ENCODE measurements around the gene SLC8A2.

SLC8A2 gene

DNA sequence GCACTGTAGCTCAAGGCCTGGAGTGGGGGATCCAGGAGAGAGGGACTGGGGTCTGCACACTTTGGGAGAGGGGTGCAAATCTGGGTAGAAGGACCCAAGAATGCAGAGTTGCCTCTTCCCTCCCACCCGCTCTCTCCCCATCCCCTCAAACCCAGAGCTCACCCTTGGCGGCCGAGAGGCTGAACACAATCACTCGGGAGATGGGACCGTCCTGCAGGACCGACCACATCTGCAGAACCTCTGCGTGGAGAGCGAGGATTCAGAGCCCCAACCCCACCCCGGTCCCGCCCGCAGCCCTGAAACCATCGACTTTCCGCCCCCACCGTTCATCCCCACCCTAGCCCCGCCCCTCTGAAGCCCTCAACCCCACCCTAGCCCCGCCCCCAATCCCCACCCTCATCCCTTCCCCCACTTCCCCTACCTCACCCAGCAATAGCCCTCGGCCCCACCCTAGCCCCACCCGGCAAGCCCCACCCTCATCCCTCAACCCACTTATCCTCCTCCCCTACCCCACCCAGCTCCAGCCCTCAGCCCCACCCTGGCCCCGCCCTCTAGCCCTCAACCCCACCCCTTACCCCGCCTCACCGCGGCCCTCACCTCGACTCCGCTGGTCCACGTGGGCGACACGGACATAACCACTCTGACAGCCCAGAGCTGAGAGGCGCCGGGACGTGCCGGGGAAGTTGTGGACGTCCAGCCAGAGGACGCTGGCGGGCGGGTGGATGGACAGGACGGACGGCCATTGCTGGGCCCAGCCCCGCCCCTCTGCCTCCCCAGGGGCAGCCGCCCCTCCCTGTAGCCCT is 8.2 kb upstream of the SLC8A2 start:
- DNase-seq (ENCODE audit: low read depth), result no peak
- no peak overlapping the region for H3K4me3 ChIP-seq (replicated peaks; ENCODE audit: low read depth, low read length)
- TF ChIP-seq, protein P1, sequence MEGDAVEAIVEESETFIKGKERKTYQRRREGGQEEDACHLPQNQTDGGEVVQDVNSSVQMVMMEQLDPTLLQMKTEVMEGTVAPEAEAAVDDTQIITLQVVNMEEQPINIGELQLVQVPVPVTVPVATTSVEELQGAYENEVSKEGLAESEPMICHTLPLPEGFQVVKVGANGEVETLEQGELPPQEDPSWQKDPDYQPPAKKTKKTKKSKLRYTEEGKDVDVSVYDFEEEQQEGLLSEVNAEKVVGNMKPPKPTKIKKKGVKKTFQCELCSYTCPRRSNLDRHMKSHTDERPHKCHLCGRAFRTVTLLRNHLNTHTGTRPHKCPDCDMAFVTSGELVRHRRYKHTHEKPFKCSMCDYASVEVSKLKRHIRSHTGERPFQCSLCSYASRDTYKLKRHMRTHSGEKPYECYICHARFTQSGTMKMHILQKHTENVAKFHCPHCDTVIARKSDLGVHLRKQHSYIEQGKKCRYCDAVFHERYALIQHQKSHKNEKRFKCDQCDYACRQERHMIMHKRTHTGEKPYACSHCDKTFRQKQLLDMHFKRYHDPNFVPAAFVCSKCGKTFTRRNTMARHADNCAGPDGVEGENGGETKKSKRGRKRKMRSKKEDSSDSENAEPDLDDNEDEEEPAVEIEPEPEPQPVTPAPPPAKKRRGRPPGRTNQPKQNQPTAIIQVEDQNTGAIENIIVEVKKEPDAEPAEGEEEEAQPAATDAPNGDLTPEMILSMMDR (IDR thresholded peaks at IDR 0.05; ENCODE audit: low read length, missing control alignments), result no peak

DNA sequence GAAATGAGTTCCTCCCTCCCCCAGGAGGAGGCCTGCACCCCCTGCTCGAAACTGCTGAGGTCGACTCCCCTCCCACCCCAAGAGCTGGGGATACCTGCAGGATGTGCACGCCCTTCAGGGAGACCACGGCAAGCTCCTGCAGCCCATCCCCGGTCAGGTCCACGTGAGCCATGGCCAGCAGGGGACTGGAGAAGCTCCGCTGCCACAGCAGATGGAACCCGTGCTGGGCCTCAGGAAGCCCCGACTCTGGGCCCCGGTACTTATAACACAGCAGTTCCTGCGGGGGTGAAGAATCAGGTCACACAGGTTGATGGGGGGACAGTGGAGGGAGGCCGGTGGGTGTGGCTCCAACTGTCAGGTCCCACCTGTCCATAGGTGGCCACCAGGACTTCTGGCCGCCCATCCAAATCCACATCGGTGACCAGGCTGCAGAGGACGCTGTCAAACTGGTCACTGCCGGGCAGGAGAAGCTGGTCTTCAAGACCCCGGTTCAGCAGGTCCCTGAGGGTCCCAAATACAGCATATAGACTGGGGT is 4.8 kb upstream of the SLC8A2 start:
- TF ChIP-seq, protein P1 (IDR thresholded peaks at IDR 0.05; ENCODE audit: low read length, missing control alignments), result no peak
- no peak overlapping the region for H3K4me3 ChIP-seq (replicated peaks; ENCODE audit: low read depth, low read length)
- DNase-seq (ENCODE audit: low read depth), result no peak

DNA sequence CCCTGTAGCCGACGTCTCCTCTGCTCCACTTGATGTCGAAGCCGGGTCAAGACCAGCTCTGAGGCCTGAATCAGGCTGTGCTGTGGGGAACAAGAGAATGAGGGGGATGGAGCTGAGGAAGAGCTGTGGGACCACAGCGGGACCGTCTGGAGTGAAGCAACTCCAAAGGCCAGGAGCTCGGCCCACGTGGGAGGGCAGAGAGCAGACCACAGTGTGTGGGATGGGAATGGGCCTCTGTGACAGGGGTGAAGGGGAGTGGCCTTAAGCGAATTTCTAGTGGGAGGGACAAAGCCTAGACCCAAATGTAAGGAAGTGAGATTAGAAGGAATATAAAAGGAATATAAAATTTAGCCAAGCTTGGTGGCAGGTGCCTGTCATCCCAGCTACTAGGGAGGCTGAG is 3.8 kb upstream of the SLC8A2 start:
- TF ChIP-seq, protein P1 (IDR thresholded peaks at IDR 0.05; ENCODE audit: low read length, missing control alignments), result no peak
- no peak overlapping the region for H3K4me3 ChIP-seq (replicated peaks; ENCODE audit: low read depth, low read length)
- DNase-seq (ENCODE audit: low read depth), result no peak

DNA sequence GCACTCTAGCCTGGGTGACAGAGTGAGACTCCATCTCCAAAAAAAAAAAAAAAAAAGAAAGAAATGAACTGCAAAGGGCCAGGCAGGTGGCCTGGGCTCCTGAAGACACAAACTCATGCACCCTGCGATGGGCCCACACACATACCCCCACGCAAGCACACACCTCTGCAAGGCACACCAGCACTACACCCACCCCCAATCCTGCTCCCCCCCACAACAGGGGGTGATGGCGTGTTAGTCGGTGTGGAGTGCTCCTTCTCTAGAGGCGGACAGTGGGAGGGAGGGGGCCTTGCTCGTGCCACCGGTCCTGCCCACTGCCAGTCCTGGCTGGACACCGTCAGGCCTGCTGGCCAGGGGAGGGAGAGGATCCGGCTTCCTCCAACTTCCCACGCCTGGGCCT is 1.6 kb upstream of the SLC8A2 start:
- TF ChIP-seq, protein P1 (IDR thresholded peaks at IDR 0.05; ENCODE audit: low read length, missing control alignments), result no peak
- DNase-seq (ENCODE audit: low read depth), result no peak
- H3K4me3 ChIP-seq (replicated peaks; ENCODE audit: low read depth, low read length), result no peak overlapping the region

DNA sequence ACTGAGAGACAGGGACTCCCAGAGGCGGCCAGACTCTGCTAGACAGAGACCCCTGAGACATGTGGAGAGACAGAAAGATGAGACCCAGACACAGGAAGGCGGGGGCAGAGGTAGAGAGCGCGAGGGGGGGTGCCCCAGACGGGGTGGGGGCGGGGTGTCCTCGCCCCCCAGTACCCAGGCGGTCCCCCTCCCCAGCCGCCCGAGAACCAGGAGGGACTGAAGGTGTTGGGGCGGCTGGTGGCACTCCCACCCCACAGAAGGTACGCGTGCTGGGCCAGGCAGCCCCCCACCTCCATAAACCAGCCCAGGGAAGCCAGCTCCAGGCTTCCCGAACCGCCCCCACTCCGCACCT is 336 bp downstream of the SLC8A2 start:
- DNase-seq (ENCODE audit: low read depth), result no peak
- H3K4me3 ChIP-seq (replicated peaks; ENCODE audit: low read depth, low read length), result no peak overlapping the region
- TF ChIP-seq, protein P1 (IDR thresholded peaks at IDR 0.05; ENCODE audit: low read length, missing control alignments), result no peak

DNA sequence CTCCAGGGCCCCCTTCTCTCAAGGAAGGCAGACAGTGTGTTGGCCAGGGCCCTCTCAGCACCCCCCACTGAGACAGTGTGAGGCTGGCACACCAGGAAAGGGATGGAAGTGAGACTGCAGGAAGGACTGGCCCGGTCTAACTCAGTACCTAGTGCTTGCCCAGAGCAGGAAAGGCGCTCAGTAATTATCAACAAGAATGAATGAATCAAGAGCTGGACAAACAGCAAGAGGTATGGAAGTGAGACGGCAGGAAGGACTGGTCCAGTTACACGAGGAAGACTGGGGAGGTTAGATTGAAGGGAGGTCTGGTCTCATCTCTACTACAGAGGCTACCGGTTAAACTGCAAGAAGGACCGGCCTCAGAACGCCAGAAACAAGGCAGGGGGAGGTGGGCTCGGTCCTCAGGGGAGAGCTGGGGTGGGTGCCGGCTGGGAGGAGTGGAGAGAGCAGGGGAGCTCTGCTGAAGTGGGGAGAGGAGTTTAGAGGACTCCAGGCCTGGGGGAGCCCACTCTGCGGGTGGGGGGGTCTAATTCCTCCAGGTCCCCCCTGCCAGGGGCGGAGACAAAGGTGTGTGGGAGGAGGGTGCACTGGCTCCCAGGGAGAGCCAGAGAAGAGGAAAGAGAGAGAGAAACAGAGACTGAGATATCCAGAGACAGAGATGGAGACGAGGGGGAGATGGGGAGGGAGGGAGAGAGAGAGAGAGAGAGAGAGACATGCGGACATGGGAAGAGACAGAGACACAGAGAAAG is 1.1 kb downstream of the SLC8A2 start:
- no peak for DNase-seq (ENCODE audit: low read depth)
- TF ChIP-seq, protein P1 (IDR thresholded peaks at IDR 0.05; ENCODE audit: low read length, missing control alignments), result no peak
- no peak overlapping the region for H3K4me3 ChIP-seq (replicated peaks; ENCODE audit: low read depth, low read length)
